Stimulated activated CD8-positive, alpha-beta memory T cell treated with anti-CD3 and anti-CD28 coated beads, Interleukin-2, amount 100 ng/mL, for 48 hours (primary cell): ENCODE results near the gene RPL7L1.

Experiments
- DNase-seq, 2 donors: peaks; one replicate each; pipeline ENCODE4 v3.0.0-alpha.2; 2020; ENCODE audit warnings: low read depth in 2 of 2

RPL7L1 gene

DNA sequence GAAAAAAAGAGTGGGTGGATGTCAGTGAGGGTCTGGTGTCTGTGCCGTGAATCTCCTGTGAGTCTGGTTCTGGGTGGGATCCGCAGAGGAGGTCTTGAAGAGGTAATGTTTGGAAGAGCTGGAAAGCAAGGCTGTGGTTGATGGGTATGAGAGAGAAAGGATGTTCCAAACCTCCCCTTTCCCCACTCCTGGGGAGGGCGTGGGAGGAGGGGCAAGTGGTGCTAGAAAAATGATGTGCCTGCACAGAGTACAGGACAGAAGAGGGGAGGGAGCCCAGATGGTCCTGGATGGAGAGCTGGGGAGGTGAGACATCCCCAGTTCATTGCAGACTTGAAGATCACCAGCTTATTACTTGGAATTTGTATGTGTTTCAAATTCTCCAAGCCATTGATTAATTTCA lies 53.0 kb downstream of the RPL7L1 start:
- DNase-seq: no peak

DNA sequence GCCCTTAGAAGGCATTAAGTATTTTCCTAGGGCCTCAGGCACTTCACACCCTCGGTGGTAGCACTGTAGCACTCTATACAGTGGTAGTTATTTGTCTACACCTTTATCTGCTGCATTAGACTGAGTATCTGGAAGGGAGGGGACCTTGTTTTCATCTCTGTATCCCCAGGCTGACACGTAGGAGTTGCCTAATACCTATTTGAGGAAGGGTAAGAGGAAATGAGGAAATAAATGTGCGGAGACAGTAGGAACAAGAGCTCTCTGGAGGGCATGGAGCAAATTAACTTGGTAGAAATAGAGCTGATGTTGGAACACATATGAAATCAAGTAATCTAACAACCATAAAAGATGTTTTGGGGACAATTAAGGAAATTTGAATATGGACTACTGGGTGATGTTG lies 53.8 kb downstream of the RPL7L1 start:
- DNase-seq: no peak

DNA sequence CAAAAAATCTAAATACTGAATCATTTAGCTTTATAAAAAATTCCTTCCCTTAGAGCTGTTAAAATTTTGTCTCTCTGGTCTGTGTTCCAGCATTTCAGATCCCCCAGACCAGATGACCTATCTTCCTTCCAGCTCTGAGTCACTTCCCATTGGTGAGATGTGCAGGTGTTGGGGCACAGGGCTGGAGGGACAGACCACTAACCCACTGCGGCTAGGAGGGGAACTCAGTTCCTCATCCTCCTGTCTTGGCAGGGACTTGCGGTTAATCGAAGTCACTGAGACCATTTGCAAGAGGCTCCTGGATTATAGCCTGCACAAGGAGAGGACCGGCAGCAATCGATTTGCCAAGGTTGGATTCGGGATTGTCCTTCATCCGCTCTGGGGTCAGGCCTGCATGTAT lies 55.9 kb downstream of the RPL7L1 start:
- DNase-seq: no peak

DNA sequence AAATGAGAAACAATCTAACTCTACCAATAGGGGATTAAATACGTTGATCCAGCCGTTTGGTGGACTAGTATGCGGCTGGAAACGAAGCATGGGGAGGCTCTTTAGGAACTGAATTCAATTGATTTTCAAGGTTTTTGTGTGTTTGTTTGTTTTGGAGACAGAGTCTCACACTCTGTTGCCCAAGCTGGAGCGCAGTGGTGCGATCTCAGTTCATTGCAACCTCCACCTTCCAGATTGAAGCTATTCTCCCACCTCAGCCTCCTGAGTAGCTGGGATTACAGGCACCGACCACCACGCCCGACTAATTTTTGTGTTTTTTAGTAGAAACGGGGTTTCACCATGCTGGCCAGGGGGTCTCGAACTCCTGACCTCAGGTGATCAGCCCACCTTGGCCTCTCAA lies 57.0 kb downstream of the RPL7L1 start:
- no peak for DNase-seq

DNA sequence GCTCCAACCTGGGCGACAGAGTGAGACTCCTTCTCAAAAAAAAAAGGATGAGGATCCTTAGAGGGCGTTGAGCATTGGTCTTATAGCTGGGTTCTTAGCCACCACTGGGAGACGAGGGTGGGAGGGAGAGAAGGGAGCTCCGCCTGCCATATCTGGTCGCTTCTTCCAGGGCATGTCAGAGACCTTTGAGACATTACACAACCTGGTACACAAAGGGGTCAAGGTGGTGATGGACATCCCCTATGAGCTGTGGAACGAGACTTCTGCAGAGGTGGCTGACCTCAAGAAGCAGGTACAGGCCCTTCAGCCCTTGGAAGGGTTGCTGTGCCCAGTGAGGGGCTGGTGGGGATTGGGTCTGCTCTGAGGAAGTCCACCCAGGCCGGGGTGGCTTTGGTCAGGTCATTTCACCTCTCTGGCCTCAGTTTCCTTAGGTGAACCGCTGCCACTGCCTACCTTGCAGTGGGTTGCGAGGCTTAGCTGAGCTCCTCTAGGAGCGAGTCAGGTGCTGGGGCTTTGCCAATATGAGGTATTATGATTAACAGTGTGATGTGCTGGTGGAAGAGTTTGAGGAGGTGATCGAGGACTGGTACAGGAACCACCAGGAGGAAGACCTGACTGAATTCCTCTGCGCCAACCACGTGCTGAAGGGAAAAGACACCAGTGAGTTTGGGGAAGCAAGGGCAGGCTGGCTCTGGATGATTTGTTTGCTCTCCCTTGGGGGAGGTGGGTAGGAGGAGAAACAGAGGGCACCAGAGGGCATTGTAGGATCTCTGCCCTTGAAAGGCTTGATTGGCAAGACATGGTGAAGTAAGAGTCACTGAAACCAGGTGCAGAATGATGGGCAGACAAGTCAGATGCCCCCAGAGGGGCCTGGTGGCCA lies 58.4 kb downstream of the RPL7L1 start:
- no peak for DNase-seq

DNA sequence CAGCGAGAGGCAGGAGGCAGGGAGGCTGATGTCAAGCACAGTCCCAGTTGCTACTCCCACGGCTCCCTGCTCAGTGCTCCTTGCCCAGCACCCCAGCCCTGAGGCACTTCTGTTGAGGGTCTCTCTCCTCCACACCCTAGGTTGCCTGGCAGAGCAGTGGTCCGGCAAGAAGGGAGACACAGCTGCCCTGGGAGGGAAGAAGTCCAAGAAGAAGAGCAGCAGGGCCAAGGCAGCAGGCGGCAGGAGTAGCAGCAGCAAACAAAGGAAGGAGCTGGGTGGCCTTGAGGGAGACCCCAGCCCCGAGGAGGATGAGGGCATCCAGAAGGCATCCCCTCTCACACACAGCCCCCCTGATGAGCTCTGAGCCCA lies 59.0 kb downstream of the RPL7L1 start:
- DNase-seq: no peak

DNA sequence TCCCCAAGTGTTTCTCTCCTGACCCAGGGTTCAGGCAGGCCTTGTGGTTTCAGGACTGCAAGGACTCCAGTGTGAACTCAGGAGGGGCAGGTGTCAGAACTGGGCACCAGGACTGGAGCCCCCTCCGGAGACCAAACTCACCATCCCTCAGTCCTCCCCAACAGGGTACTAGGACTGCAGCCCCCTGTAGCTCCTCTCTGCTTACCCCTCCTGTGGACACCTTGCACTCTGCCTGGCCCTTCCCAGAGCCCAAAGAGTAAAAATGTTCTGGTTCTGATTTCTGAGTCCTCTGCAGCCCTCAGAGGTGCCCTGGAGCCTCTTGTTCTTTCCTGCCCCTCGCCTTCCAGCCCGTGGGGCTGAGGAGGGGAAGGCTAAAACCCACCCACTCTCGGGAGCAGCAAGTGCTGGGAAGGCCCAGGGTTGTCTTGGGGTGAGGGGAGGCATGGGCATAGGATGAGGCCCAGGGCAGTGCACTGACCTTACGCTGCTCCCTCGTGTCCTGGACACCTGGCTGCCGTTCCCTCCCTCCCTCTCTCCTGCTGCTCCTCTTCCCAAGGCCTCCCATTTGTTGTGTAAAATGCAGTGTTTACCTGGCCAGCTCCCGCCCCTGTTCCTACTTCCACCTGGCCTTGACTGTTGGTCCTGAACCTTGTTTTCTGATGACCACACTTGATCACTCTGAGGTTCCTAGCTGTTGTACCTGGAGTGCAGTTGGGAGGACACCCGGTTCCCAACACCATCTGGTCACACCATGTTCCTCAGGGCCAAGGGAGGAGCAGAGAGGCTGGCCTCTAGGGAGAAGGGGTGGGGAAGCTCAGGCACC lies 59.8 kb downstream of the RPL7L1 start:
- no peak for DNase-seq
